DOHH2 (cell line): ENCODE results near the gene SEC23B.

Experiments
- H3F3A ChIP-seq: fragments of 200-600 bp; sonication (generic), shearing (Covaris generic); 2 replicates; pipeline ENCODE4 v1.6.0; 2016; ENCODE audit warnings: antibody characterized with exemption, mild to moderate bottlenecking; ENCODE audit not compliant: control insufficient read depth, insufficient read depth
- H3K27ac ChIP-seq: fragments of 200-600 bp; sonication (generic); 2 replicates; pipeline ENCODE4 v1.5.1; 2014; ENCODE audit warnings: low read depth, mild to moderate bottlenecking, low read length, moderate library complexity
- H3K27me3 ChIP-seq: fragments of 200-600 bp; sonication (generic); 2 replicates; pipeline ENCODE4 v1.6.1; 2014; ENCODE audit warnings: mild to moderate bottlenecking, low read length, mixed read lengths; ENCODE audit not compliant: control insufficient read depth
- H3K36me3 ChIP-seq: fragments of 200-600 bp; sonication (generic); 2 replicates; pipeline ENCODE4 v1.6.1; 2014; ENCODE audit warnings: mild to moderate bottlenecking, low read length, moderate library complexity, mixed read lengths; ENCODE audit not compliant: control insufficient read depth
- H3K4me1 ChIP-seq: fragments of 200-600 bp; sonication (generic); 2 replicates; pipeline ENCODE4 v1.6.1; 2014; ENCODE audit warnings: mild to moderate bottlenecking, low read length, mixed read lengths; ENCODE audit not compliant: control insufficient read depth
- H3K4me2 ChIP-seq: fragments of 200-600 bp; sonication (generic); 2 replicates; pipeline ENCODE4 v1.6.0; 2014; ENCODE audit warnings: mild to moderate bottlenecking, low read length, moderate library complexity
- H3K4me3 ChIP-seq: fragments of 200-600 bp; sonication (generic); 2 replicates; pipeline ENCODE4 v1.5.1; 2014; ENCODE audit warnings: mild to moderate bottlenecking, low read length, mixed read lengths
- H3K79me2 ChIP-seq: fragments of 200-600 bp; sonication (generic); 2 replicates; pipeline ENCODE4 v1.6.1; 2014; ENCODE audit warnings: mild to moderate bottlenecking, low read length, mixed read lengths; ENCODE audit not compliant: control insufficient read depth
- H3K9me2 ChIP-seq: fragments of 200-600 bp; sonication (generic); replicated peaks from 2 replicates; pipeline ENCODE4 v1.6.1; 2014; ENCODE audit warnings: mild to moderate bottlenecking, low read length, mixed read lengths; ENCODE audit not compliant: control insufficient read depth
- H3K9me3 ChIP-seq: fragments of 200-600 bp; sonication (generic); 2 replicates; pipeline ENCODE4 v1.6.1; 2014; ENCODE audit warnings: antibody characterized with exemption, low read length, mixed read lengths; ENCODE audit not compliant: control insufficient read depth, insufficient read depth
- H4K20me1 ChIP-seq: fragments of 200-600 bp; sonication (generic); 2 replicates; pipeline ENCODE4 v1.6.0; 2014; ENCODE audit warnings: low read depth, mild to moderate bottlenecking, antibody characterized with exemption, low read length, moderate library complexity; ENCODE audit not compliant: control insufficient read depth, insufficient read depth
- CTCF ChIP-seq: fragments of 200-600 bp; sonication (generic); IDR thresholded peaks from one replicate; pipeline ENCODE4 v1.5.1; 2014; ENCODE audit warnings: antibody characterized with exemption, mild to moderate bottlenecking, low read depth, low read length; ENCODE audit not compliant: poor library complexity, severe bottlenecking
- EZH2phosphoT487 ChIP-seq: fragments of 200-600 bp; sonication (generic); IDR thresholded peaks from 2 replicates; pipeline ENCODE4 v1.6.1; 2017; ENCODE audit warnings: borderline replicate concordance, mild to moderate bottlenecking, antibody characterized with exemption, low read length, moderate library complexity, mixed read lengths

SEC23B gene

GRCh38 chr20:18533491-18533890 lies 25.8 kb downstream of the SEC23B start:
- H3F3A ChIP-seq: no peaks in the 10 kb centered on the region
- TF ChIP-seq CTCF: no peak
- no peak for TF ChIP-seq EZH2phosphoT487
- H3K9me3 ChIP-seq: no peaks in the 10 kb centered on the region
- H3K4me1 ChIP-seq: no peaks in the 10 kb centered on the region
- peaks cover 70% of the 10 kb centered on the region for H3K36me3 ChIP-seq
- H3K27me3 ChIP-seq: no peaks in the 10 kb centered on the region
- no peak overlapping the region for H3K4me3 ChIP-seq
- no peaks in the 10 kb centered on the region for H4K20me1 ChIP-seq
- no peaks in the 10 kb centered on the region for H3K79me2 ChIP-seq
- H3K27ac ChIP-seq: no peak overlapping the region
- no peak overlapping the region for H3K4me2 ChIP-seq
- no peaks in the 10 kb centered on the region for H3K9me2 ChIP-seq

GRCh38 chr20:18533978-18534644 lies 26.4 kb downstream of the SEC23B start:
- Histone ChIP-seq H3K4me3 (no peak overlapping the region), H3K4me2 (no peak overlapping the region), H3K36me3 (peaks cover 66% of the 10 kb centered on the region), H3K27me3 (no peaks in the 10 kb centered on the region), H4K20me1 (no peaks in the 10 kb centered on the region), H3K9me2 (no peaks in the 10 kb centered on the region), H3K9me3 (no peaks in the 10 kb centered on the region), H3F3A (no peaks in the 10 kb centered on the region), H3K4me1 (no peaks in the 10 kb centered on the region), H3K27ac (no peak overlapping the region), H3K79me2 (no peaks in the 10 kb centered on the region)
- TF ChIP-seq EZH2phosphoT487 (no peak), CTCF (no peak)

GRCh38 chr20:18537651-18538050 lies 29.9 kb downstream of the SEC23B start:
- Histone ChIP-seq H3K9me3 (no peaks in the 10 kb centered on the region), H3K79me2 (no peaks in the 10 kb centered on the region), H3K9me2 (no peaks in the 10 kb centered on the region), H3K4me1 (no peaks in the 10 kb centered on the region), H3K27ac (no peak overlapping the region), H3F3A (peaks cover 2% of the 10 kb centered on the region; the same call in 1 of the 2 replicates), H3K4me2 (no peak overlapping the region), H3K4me3 (no peak overlapping the region), H4K20me1 (no peaks in the 10 kb centered on the region), H3K36me3 (peaks cover 60% of the 10 kb centered on the region), H3K27me3 (no peaks in the 10 kb centered on the region)
- TF ChIP-seq CTCF: no peak
- TF ChIP-seq EZH2phosphoT487: no peak
